ENCODE data around the gene CCL23. TPM values are rescaled to one million over a fixed set of nuclear protein-coding genes. Genes with fewer than 3 reads are reported as not detected.

Gene CCL23
- total and polyA plus RNA-seq, 9 of the 15 experiments (the other 6 are each of a cell fraction or from before 2014, with no cell fraction given) = not detected

GRCh38 chr17:35972535-35972934, 45.2 kb downstream of the CCL23 start:
- no peaks in the 10 kb centered on the region for H3K79me2 ChIP-seq (ENCODE audit: control insufficient read depth, insufficient read depth, low read length)
- H3K4me2 ChIP-seq (ENCODE audit: insufficient read depth, low read length) = no peak overlapping the region
- H3K4me1 ChIP-seq (replicated peaks in 1 of 2; ENCODE audit: control insufficient read depth in 2 of 2, insufficient read depth in 2 of 2, low read length in 2 of 2) = no peaks in the 10 kb centered on the region
- no TSS peak for BruUV-seq (replicated peaks)
- TF ChIP-seq HNRNPLL (IDR thresholded peaks at IDR 0.05; ENCODE audit: low read depth, low read length, poor library complexity, severe bottlenecking) (no peak), MCM5 (IDR thresholded peaks at IDR 0.05; ENCODE audit: low read depth) (no peak), CXXC5 (CRISPR knock-in tag; IDR thresholded peaks at IDR 0.05) (no peak), ZNF224 (CRISPR knock-in tag; IDR thresholded peaks at IDR 0.05) (no peak), WHSC1 (IDR thresholded peaks at IDR 0.05; ENCODE audit: low read length) (no peak), BRF2 (IDR thresholded peaks at IDR 0.05; ENCODE audit: borderline replicate concordance, insufficient read depth, insufficient read length) (no peak), ZNF584 (CRISPR knock-in tag; IDR thresholded peaks at IDR 0.05; ENCODE audit: low read depth) (no peak), MLLT1 (IDR thresholded peaks at IDR 0.05) (no peak), ZC3H4 (CRISPR knock-in tag; IDR thresholded peaks at IDR 0.05; ENCODE audit: borderline replicate concordance) (no peak), FOXM1 (IDR thresholded peaks at IDR 0.05; ENCODE audit: low read depth) (no peak), FOXM1 (CRISPR knock-in tag; IDR thresholded peaks at IDR 0.05; ENCODE audit: low read depth) (no peak), EWSR1 (IDR thresholded peaks at IDR 0.05; ENCODE audit: borderline replicate concordance, low read depth, partially characterized antibody) (no peak)
- in situ Hi-C loops (cut with MboI) = loop anchor here (5.0 to 25.0 kb wide), 2 partner anchors 165 to 515 kb away; partner anchors contain the start of gene ZNHIT3
- DNase-seq (ENCODE audit: extremely low read depth in 1 of 4, low spot score in 3 of 4) (no peak), ATAC-seq (no peak), FAIRE-seq (no peak)
- no peaks in the 10 kb centered on the region for H3K36me3 ChIP-seq (ENCODE audit: control insufficient read depth, insufficient read depth, low read length)
- no peaks in the 10 kb centered on the region for H3K9me3 ChIP-seq (replicated peaks; ENCODE audit: control insufficient read depth, insufficient read depth, low read depth, low read length)
- H2AFZ ChIP-seq (ENCODE audit: low read depth, low read length) = no peak overlapping the region
- ChIA-PET CTCF (ENCODE audit: low intra/inter-chr PET ratio) (interaction anchor here (1.5 kb wide), 1 partner anchor 176 kb away, joined by 3 read pairs; no protein-coding TSS in a partner anchor), POLR2A (interaction anchor here (1.2 kb wide), 1 partner anchor 87 kb away, joined by 3 read pairs; no protein-coding TSS in a partner anchor)
- intact Hi-C loops (cut with micrococcal nuclease) = no loop called here
- H3K4me3 ChIP-seq = no peak overlapping the region
- peaks cover 2 to 7% of the 10 kb centered on the region in 2 experiments; a peak in 3 of 5 replicates for H3K27me3 ChIP-seq (ENCODE audit: control insufficient read depth in 2 of 2, insufficient read depth in 2 of 2, low read length in 2 of 2)
- H4K20me1 ChIP-seq (replicated peaks; ENCODE audit: control insufficient read depth, insufficient read depth, low read length) = no peaks in the 10 kb centered on the region
- 7% methylated on average over 6 of the region's 6 CpGs for WGBS (ENCODE audit: insufficient coverage, low coverage, missing lambda C conversion rate)
- H3K9ac ChIP-seq (ENCODE audit: insufficient read depth in 1 of 2, low read depth in 2 of 2, low read length in 2 of 2) = no peak overlapping the region
- H3K27ac ChIP-seq (ENCODE audit: extremely low read depth, low read depth, low read length) = no peak overlapping the region
- no peaks in the 10 kb centered on the region for H3K9me1 ChIP-seq (ENCODE audit: control insufficient read depth, insufficient read depth, low read length)
